ENCODE data around the gene PTH1R.

DNA sequence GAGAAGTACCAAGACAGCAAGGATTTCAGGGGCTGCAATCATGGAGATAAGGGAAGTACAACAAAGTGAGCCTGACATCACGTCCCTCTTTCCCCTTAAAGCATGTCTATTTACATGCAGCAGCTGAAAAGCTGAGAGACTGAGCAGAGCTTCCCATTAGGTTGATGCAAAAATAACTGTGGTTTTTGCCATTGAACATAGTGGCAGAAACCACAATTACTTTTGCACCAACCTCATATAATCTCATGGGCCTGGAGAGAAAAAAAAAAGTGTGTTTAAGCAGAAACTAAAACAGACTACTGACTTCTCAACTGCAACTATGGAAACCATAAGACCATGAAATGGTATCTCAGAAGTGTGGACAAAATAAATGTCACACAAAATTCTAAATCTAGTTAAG lies 50.8 kb downstream of the PTH1R start:
- TF ChIP-seq, protein P1, sequence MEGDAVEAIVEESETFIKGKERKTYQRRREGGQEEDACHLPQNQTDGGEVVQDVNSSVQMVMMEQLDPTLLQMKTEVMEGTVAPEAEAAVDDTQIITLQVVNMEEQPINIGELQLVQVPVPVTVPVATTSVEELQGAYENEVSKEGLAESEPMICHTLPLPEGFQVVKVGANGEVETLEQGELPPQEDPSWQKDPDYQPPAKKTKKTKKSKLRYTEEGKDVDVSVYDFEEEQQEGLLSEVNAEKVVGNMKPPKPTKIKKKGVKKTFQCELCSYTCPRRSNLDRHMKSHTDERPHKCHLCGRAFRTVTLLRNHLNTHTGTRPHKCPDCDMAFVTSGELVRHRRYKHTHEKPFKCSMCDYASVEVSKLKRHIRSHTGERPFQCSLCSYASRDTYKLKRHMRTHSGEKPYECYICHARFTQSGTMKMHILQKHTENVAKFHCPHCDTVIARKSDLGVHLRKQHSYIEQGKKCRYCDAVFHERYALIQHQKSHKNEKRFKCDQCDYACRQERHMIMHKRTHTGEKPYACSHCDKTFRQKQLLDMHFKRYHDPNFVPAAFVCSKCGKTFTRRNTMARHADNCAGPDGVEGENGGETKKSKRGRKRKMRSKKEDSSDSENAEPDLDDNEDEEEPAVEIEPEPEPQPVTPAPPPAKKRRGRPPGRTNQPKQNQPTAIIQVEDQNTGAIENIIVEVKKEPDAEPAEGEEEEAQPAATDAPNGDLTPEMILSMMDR (IDR thresholded peaks at IDR 0.05): no peak
- no peak for TF ChIP-seq ZFX (IDR thresholded peaks at IDR 0.05; ENCODE audit: borderline replicate concordance)

All from 22Rv1 (cell line).